Measurements from ENCODE around the gene HNRNPCL1.
"Not testable (repeated sequence)": the region's sequence is repeated elsewhere in the genome, so short reads cannot be mapped to it uniquely, and the experiment has no call there.

The HNRNPCL1 gene

DNA sequence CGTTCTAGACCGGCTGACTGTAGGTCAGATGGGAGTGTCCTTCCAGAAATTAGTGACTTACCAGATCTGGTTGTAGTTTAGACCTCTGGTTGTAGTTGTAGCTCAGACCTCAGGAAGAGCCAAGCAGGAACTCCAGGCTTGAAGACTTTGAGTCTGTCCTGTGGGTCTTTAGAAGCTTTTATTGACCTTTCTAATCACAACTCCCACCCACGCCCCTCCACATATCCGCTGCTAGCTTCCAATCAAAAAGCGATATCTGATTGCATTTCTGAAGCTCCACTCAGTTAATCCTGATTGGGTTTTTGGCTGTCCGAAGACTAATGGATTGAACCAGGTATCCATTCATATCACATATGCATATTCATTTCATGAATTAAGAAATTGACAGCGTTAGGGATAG lies at the start of gene HNRNPCL1:
Gene HNRNPCL1, minus strand, starts transcription at position 101 of the 400 bp plus-strand sequence. CDS start 431 bp downstream, outside the sequence.
- DNase-seq = not testable (repeated sequence)

DNA sequence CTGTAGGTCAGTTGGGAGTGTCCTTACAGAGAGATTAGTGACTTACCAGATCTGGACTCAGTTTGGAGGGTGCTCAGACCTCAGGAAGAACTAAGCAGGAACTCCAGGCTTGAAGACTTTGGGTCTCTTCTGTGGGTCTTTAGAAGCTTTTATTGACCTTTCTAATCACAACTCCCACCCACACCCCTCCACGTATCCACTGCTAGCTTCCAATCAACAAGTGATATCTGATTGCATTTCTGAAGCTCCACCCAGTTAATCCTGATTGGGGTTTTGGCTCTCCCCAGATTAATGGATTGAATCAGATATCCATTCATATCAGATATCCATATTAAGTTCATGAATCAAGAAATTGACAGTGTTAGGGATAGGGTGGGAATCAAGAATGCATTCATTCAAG lies 49.6 kb upstream of the HNRNPCL1 start, which contains the start of gene PRAMEF10:
Gene PRAMEF10, minus strand, starts transcription at position 101 of the 400 bp plus-strand sequence. CDS start 2,423 bp downstream, outside the sequence.
- DNase-seq = not testable (repeated sequence)

DNA sequence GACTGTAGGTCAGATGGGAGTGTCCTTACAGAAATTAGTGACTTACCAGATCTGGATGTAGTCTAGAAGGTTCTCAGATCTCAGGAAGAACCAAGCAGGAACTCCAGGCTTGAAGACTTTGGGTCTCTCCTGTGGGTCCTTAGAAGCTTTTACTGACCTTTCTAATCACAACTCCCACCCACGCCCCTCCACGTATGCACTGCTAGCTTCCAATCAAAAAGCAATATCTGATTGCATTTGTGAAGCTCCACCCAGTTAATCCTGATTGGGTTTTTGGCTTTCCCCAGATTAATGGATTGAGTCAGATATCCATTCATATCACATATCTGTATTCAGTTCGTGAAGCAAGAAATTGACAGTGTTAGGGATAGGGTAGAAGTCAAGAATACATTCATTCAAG lies 37.6 kb upstream of the HNRNPCL1 start, which contains the start of gene PRAMEF4:
Gene PRAMEF4, minus strand, starts transcription at position 101 of the 400 bp plus-strand sequence. CDS start 2,807 bp downstream, outside the sequence.
- DNase-seq = not testable (repeated sequence)

DNA sequence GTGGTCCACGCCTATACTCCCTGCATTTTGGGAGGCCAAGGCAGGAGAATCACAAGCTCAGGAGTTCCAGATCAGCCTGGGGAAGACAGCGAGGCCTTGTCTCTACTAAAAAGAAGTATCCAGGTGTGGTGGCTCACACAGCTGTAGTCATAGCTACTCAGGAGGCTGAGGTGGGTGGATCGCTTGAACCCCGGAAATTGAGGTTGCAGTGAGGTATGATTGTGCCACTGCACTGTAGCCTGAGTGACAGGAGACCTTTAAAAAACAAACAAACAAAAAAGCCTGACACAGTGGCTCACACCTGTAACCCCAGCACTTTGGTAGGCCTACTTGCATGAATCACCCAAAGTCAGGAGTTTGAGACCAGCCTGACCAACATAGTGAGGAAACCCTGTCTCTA lies 29.9 kb upstream of the HNRNPCL1 start:
- DNase-seq = not testable (repeated sequence)

DNA sequence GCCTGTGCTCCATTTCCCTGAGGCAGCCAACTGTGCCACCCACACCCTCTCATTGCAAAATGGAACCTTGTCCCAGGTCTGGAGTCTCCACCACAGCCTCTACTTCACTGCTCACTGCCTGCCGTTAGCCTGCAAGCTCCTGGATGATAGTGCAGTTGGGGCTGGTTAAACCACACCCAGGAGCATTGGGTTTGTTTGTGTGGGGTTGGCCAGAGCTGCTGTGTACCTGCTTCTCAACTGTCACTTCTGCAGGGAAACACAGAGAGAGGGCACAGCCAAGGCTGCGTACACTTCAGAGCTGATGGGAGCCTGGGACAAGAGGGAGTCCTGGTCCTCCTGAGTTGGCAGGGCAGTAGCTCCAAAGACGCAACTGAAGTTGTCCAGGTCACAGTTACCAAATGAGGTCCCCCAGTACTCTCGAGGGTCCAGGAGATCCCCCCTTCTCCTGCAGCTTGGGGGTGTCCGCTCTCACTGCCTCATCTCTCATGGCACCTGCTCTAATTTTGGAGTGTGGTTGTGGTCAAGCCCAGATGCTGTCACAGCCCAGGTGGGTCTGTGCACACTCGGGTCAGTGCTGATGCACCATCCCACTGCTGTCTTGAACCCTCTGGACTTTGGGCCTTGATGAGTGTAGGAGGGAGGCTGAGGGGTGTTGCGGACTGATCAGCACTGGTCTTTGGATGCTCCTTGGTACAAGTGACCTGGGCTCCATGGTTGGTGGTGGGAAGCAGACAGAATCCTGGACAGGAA lies 14.8 kb upstream of the HNRNPCL1 start:
- DNase-seq = not testable (repeated sequence)

DNA sequence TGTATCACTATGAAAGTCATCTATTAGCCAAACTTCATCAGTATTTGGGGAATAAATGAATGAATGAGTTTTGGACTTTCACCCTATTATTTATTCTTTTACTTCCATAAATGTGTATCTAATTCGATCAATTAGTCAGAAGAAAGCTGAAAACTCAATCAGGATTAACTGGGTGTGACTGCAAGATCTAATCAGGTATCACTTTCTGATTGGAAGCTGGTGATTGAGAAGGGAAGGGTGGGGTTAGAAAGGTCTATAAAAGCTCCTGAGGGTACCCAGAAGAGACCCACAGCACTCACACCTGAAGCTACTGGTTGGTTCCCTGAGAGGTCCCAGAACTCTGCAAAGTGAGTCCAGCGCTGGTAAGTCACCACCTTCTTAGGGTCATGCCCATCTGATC lies 8.3 kb upstream of the HNRNPCL1 start, which contains the start of gene PRAMEF2:
Gene PRAMEF2, plus strand, starts transcription at position 301 of the 400 bp plus-strand sequence. CDS start 1,924 bp downstream, outside the sequence.
- not testable (repeated sequence) for DNase-seq

DNA sequence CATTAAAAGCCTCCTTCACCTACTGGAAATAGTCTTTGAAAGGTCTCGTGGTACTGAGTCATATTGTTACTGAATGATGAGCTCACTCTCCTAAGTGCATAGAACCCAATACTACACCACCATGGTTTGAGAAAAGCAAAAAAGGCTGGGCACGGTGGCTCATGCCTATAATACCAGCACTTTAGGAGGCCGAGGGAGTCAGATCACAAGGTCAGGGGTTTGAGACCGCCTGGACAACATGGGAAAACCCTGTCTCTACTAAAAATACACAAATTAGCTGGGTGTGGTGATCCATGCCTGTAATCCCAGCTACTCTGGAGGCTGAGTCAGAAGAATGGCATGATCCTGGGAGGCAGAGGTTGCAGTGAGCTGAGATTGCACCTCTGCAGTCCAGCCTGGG lies 3.3 kb upstream of the HNRNPCL1 start:
- DNase-seq = no peak

DNA sequence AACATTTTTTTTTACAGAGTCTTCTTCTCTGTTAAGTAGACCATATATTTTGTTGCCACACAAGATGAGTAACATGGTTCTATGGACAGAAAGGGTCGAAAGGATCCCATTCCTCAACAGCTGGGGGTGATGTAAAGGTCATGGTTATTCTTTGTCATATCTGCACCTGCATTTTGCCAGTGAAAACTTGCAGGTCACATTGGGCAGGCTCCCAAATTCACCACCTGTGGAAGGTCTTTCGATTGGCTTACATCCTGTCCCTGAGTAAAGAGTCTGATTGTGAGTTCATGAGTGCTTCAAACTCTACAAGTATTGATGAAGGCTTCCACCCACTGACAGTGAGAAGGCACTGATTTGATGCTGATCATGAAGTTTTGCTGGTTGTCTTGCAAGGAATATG lies 15.3 kb downstream of the HNRNPCL1 start:
- DNase-seq = not testable (repeated sequence)

DNA sequence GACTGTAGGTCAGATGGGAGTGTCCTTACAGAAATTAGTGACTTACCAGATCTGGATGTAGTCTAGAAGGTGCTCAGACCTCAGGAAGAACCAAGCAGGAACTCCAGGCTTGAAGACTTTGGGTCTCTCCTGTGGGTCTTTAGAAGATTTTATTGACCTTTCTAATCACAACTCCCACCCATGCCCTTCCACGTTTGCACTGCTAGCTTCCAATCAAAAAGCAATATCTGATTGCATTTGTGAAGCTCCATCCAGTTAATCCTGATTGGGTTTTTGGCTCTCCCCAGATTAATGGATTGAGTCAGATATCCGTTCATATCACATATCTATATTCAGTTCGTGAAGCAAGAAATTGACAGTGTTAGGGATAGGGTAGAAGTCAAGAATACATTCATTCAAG lies 17.2 kb downstream of the HNRNPCL1 start, which contains the start of gene PRAMEF11:
Gene PRAMEF11, minus strand, starts transcription at position 101 of the 400 bp plus-strand sequence. CDS start 2,621 bp downstream, outside the sequence.
- DNase-seq = not testable (repeated sequence)

DNA sequence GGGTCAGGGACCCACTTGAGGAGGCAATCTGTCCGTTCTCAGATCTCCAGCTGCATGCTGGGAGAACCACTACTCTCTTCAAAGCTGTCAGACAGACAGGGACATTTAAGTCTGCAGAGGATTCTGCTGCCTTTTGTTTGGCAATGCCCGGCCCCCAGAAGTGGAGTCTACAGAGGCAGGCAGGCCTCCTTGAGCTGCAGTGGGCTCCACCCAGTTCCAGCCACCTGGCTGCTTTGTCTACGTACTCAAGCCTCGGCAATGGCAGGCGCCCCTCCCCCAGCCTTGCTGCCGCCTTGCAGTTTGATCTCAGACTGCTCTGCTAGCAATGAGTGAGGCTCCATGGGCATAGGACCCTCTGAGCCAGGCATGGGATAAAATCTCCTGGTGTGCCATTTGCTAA lies 29.5 kb downstream of the HNRNPCL1 start:
- not testable (repeated sequence) for DNase-seq

DNA sequence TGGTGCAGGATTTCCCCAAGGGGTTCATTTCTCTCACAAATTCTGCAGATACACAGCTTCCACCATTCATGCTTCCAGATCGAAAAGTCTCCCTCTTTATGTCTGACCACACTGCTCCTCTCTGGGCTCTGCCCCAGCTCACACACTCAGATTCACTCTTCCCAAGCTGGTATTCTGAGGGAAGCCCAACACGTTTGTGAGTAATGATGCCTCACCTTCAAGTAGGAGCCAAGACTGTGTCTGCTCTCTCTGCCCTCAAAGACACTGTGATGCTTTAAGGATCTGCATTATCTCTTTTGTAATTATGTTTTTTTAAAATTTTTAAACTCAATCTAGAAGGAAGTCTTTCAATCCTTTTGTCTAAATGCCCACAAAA lies 37.1 kb downstream of the HNRNPCL1 start:
- DNase-seq = no peak

DNA sequence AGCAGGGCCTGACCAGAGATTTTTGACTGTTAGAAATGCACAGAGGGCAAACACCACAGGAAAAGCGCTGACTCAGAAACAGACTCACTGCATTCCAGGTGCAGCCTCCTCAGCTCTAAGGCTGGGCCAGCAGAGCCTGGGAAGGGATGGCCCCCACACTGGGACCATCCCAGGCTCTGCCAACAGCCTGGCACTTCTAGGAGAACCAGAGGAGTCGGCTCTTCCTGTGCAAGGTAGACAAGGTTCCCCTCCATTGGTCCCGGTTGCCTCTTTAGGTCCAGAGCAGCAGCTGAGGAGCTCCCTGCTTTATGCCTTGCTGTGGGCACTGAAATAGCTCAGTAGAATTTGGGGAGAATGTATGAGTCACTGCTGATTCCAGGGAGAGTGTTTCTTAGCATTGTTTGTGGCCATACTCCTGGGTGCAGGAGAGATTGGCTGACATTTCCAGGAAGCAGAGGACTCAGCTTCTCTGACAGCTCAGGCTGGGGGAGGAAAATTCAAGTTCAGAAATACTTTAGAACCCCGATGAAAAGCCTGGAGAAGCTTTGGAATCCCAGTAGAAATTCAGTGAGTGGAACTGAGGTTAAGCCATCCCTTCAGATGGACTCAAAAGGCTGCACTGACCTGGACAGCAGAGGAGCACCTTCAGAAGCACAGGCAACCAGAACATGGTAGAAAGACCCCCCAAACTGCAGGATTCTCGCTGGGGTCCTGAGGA lies 37.7 kb downstream of the HNRNPCL1 start:
- no peak for DNase-seq

DNA sequence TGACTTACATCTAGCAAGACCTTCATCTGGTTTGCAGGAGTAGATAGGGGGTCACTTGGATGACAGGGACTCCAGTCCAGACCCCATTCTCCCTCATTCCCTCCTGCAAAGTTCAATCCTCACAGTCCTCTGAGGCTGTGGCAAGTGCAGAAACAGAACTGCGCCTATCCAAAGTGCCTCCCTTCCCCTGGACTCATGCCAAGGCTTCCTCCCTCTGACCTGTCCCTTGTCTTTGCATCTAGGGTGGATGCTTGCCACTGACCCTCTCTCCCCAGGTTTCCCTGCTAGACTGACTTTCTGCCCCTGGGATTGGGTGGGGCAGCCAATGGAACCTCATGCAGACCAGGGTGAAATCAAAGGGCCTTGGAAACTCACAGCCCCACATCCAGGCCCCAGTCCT lies 38.6 kb downstream of the HNRNPCL1 start:
- no peak for DNase-seq

DNA sequence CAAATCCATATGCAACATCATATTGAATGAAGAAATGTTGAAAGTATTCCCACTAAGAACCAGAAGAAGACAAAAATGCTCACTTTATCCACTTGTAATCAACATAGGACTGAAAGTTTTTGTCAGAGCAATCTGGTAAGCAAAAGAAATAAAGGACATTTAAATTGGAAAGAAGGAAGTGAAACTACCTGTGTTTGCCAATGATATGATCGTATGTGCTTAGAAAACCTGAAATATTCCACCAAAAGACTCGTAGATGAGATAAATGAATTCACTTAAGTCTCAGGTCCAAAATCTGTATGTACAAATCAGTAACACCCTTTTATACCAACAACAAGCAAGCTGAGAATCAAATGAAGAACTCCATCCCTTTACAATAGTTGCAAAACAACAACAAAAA lies 48.8 kb downstream of the HNRNPCL1 start:
- no peak for DNase-seq

DNA sequence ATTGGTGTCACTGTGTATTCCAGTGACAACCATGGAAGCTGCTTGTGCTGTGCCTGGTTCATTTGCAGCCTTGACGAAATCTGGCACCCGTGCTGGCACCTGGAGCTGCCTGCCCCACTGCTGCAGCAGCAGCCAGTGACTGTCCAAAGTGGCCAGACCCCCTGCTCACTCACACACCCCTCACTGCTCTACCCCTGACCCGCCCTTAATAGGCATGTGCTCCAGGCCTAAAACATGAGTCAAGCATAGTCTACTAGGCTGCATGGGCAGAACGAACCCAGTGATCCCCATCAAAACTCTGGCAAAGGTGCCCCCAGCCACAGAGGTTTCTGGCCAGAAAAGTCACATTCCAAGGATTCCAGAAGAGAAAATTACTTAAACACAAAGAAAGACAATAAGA lies 49.6 kb downstream of the HNRNPCL1 start:
- DNase-seq = no peak
